Measurements from ENCODE around the gene ZNF644. TPM values are rescaled to one million over a fixed set of nuclear protein-coding genes. Genes with fewer than 3 reads are reported as not detected.

ZNF644 gene
- total RNA-seq, 5 donors from 2014 or later (not counting 1 experiment from before 2014, with no cell fraction given): 55.0 to 139 (median 62.7) TPM

GRCh38 chr1:90989302-90989701 is 32.5 kb downstream of the ZNF644 start:
- no peak overlapping the region for H3K27ac Mint-ChIP-seq
- CTCF ChIA-PET: no interaction called here
- peaks cover 65% of the 10 kb centered on the region for H3K36me3 Mint-ChIP-seq

GRCh38 chr1:90987841-90988240 is 34.0 kb downstream of the ZNF644 start:
- Mint-ChIP-seq H3K27ac (no peak overlapping the region), H3K9me3 (peaks cover 10 to 31% (median 13%) of the 10 kb centered on the region in 3 donors), H3K4me1 (peaks cover 70 to 85% (median 76%) of the 10 kb centered on the region in 3 donors), H3K36me3 (peaks cover 64% of the 10 kb centered on the region), H3K27me3 (no peaks in the 10 kb centered on the region), H3K4me3 (no peak overlapping the region)
- H3K9me3 ChIP-seq: peaks cover 5% of the 10 kb centered on the region
- ChIA-PET CTCF (no interaction called here), POLR2A (no interaction called here)
- ATAC-seq (replicated peaks in 1 of 4) (no peak), DNase-seq (no peak)
- no peak overlapping the region for H3K4me3 ChIP-seq (ENCODE audit: control insufficient read depth in 1 of 2, extremely low read depth in 1 of 2, low read length in 1 of 2)
- no peaks in the 10 kb centered on the region for H3K27me3 ChIP-seq (replicated peaks in 1 of 2; ENCODE audit: control insufficient read depth in 2 of 2, extremely low read depth in 1 of 2, insufficient read depth in 2 of 2, low read length in 1 of 2)
- H3K27ac ChIP-seq (ENCODE audit: low read length): no peak overlapping the region
- whole genome bisulfite sequencing (ENCODE audit: insufficient coverage): no CpG with 5 or more reads among the region's 2 CpGs
- H3K4me1 ChIP-seq (ENCODE audit: control insufficient read depth in 1 of 2, extremely low read depth in 1 of 2, insufficient read depth in 2 of 2, low read length in 2 of 2): peaks cover 3 to 4% of the 10 kb centered on the region in 2 experiments
- no peaks in the 10 kb centered on the region for H3K36me3 ChIP-seq (ENCODE audit: control insufficient read depth in 2 of 2, extremely low read depth in 1 of 2, insufficient read depth in 1 of 2, low read length in 1 of 2)

More at GRCh38 chr1:90989302-90989701, 32.5 kb downstream of the ZNF644 start:
- 100% methylated on average over 2 of the region's 4 CpGs for WGBS (ENCODE audit: insufficient coverage)
- Histone ChIP-seq H3K36me3 (ENCODE audit: control insufficient read depth in 2 of 2, extremely low read depth in 1 of 2, insufficient read depth in 1 of 2, low read length in 1 of 2) (no peaks in the 10 kb centered on the region), H3K27me3 (replicated peaks in 1 of 2; ENCODE audit: control insufficient read depth in 2 of 2, extremely low read depth in 1 of 2, insufficient read depth in 2 of 2, low read length in 1 of 2) (no peaks in the 10 kb centered on the region), H3K9me3 (peaks cover 5% of the 10 kb centered on the region), H3K4me3 (ENCODE audit: control insufficient read depth in 1 of 2, extremely low read depth in 1 of 2, low read length in 1 of 2) (no peak overlapping the region), H3K27ac (ENCODE audit: low read length) (no peak overlapping the region), H3K4me1 (ENCODE audit: control insufficient read depth in 1 of 2, extremely low read depth in 1 of 2, insufficient read depth in 2 of 2, low read length in 2 of 2) (peaks cover 3 to 4% of the 10 kb centered on the region in 2 experiments)
- POLR2A ChIA-PET: no interaction called here
- Mint-ChIP-seq H3K9me3 (peaks cover 10 to 31% (median 13%) of the 10 kb centered on the region in 3 donors), H3K27me3 (no peaks in the 10 kb centered on the region), H3K4me1 (peaks cover 72 to 84% (median 79%) of the 10 kb centered on the region in 3 donors), H3K4me3 (no peak overlapping the region)
- DNase-seq (no peak), ATAC-seq (replicated peaks in 1 of 4) (no peak)

DNA sequence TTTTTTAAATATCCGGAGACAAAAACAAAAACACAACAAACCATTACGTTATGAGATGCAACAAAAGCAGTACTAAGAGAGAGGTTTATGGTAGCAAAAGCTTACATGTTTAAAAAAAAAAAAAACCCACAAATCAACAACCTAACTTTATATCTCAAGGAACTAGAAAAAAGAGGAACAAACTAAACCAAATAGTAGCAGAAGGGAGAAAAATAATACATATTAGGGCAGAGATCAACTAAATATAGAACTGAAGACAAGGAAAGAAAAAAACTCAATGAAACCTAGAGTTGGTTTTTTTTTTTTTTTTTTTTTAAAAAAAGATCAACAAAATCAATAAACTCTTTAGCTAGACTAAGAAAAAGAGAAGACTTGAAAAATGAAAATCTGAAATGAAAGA is 34.9 kb downstream of the ZNF644 start:
- Histone ChIP-seq H3K27me3 (replicated peaks in 1 of 2; ENCODE audit: control insufficient read depth in 2 of 2, extremely low read depth in 1 of 2, insufficient read depth in 2 of 2, low read length in 1 of 2) (no peaks in the 10 kb centered on the region), H3K4me1 (ENCODE audit: control insufficient read depth in 1 of 2, extremely low read depth in 1 of 2, insufficient read depth in 2 of 2, low read length in 2 of 2) (peaks cover 0 to 4% of the 10 kb centered on the region in 2 experiments), H3K27ac (ENCODE audit: low read length) (no peak overlapping the region), H3K4me3 (ENCODE audit: control insufficient read depth in 1 of 2, extremely low read depth in 1 of 2, low read length in 1 of 2) (no peak overlapping the region), H3K9me3 (peaks cover 5% of the 10 kb centered on the region), H3K36me3 (ENCODE audit: control insufficient read depth in 2 of 2, extremely low read depth in 1 of 2, insufficient read depth in 1 of 2, low read length in 1 of 2) (no peaks in the 10 kb centered on the region)
- no peaks in the 10 kb centered on the region for H3K27me3 Mint-ChIP-seq
- WGBS (ENCODE audit: insufficient coverage): no CpG with 5 or more reads among the region's 2 CpGs
- no peak for DNase-seq
- peak overlapping the region in 1 of 3 donors; percentile 2 for H3K4me3 Mint-ChIP-seq
- H3K27ac Mint-ChIP-seq: no peak overlapping the region
- H3K36me3 Mint-ChIP-seq: peaks cover 62% of the 10 kb centered on the region
- ChIA-PET POLR2A (interaction anchor here in 1 of 2 donors (0.6 kb wide), 1 partner anchor 214 kb away, joined by 4 read pairs; no protein-coding TSS in a partner anchor), CTCF (interaction anchor here (0.6 to 0.7 kb wide), 6 partner anchors 10 to 803 kb away, joined by 3 to 10 read pairs (median 4); no protein-coding TSS in a partner anchor)
- peaks cover 68 to 83% (median 80%) of the 10 kb centered on the region in 3 donors for H3K4me1 Mint-ChIP-seq
- H3K9me3 Mint-ChIP-seq: peaks cover 10 to 31% (median 13%) of the 10 kb centered on the region in 3 donors
- ATAC-seq (replicated peaks in 1 of 4): no peak

DNA sequence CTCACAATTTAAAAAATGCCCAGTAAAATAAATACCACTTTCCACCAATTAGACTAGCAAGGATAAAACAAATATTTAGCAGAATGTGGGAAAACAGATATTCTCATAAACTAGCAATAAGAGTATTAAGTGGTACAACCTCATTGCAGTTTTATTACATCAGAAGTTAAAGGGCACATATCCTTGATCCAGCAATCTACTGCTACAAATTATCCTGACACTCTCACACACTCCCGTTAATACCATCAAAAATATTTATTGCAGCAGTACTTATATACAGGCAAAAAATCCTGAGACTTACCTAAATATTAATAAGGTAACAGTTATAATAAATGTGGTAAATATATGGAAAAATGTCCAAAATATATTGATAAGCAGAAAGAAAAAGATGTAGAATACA is 44.3 kb downstream of the ZNF644 start:
- Mint-ChIP-seq H3K36me3 (peaks cover 47% of the 10 kb centered on the region), H3K27me3 (no peaks in the 10 kb centered on the region), H3K27ac (no peak overlapping the region), H3K4me1 (peaks cover 41 to 60% (median 51%) of the 10 kb centered on the region in 3 donors), H3K4me3 (no peak overlapping the region), H3K9me3 (no peaks in the 10 kb centered on the region)
- Histone ChIP-seq H3K27ac (ENCODE audit: low read length) (no peak overlapping the region), H3K4me1 (ENCODE audit: control insufficient read depth in 1 of 2, extremely low read depth in 1 of 2, insufficient read depth in 2 of 2, low read length in 2 of 2) (no peaks in the 10 kb centered on the region), H3K27me3 (replicated peaks in 1 of 2; ENCODE audit: control insufficient read depth in 2 of 2, extremely low read depth in 1 of 2, insufficient read depth in 2 of 2, low read length in 1 of 2) (no peaks in the 10 kb centered on the region), H3K9me3 (no peaks in the 10 kb centered on the region), H3K36me3 (ENCODE audit: control insufficient read depth in 2 of 2, extremely low read depth in 1 of 2, insufficient read depth in 1 of 2, low read length in 1 of 2) (peaks cover 0 to 14% of the 10 kb centered on the region in 2 donors), H3K4me3 (ENCODE audit: control insufficient read depth in 1 of 2, extremely low read depth in 1 of 2, low read length in 1 of 2) (no peak overlapping the region)
- ChIA-PET POLR2A (interaction anchor here in 1 of 2 donors (0.7 kb wide), 1 partner anchor 31 kb away, joined by 4 read pairs; no protein-coding TSS in a partner anchor), CTCF (interaction anchor here in 1 of 2 donors (0.6 kb wide), 1 partner anchor 148 kb away, joined by 4 read pairs; no protein-coding TSS in a partner anchor)
- no CpG with 5 or more reads among the region's 1 CpG for WGBS (ENCODE audit: insufficient coverage)
- DNase-seq (no peak), ATAC-seq (replicated peaks in 1 of 4) (no peak)

- Mint-ChIP-seq H3K27ac (peak overlapping the region in 1 of 2 donors; percentile 31), H3K36me3 (peaks cover 38% of the 10 kb centered on the region), H3K9me3 (no peaks in the 10 kb centered on the region), H3K4me1 (peaks cover 47 to 61% (median 47%) of the 10 kb centered on the region in 3 donors), H3K27me3 (no peaks in the 10 kb centered on the region), H3K4me3 (no peak overlapping the region)
- DNase-seq: no peak
- Histone ChIP-seq H3K4me1 (ENCODE audit: control insufficient read depth in 1 of 2, extremely low read depth in 1 of 2, insufficient read depth in 2 of 2, low read length in 2 of 2) (no peaks in the 10 kb centered on the region), H3K36me3 (ENCODE audit: control insufficient read depth in 2 of 2, extremely low read depth in 1 of 2, insufficient read depth in 1 of 2, low read length in 1 of 2) (peaks cover 0 to 21% of the 10 kb centered on the region in 2 donors), H3K9me3 (no peaks in the 10 kb centered on the region), H3K4me3 (ENCODE audit: control insufficient read depth in 1 of 2, extremely low read depth in 1 of 2, low read length in 1 of 2) (no peak overlapping the region), H3K27ac (ENCODE audit: low read length) (no peak overlapping the region), H3K27me3 (replicated peaks in 1 of 2; ENCODE audit: control insufficient read depth in 2 of 2, extremely low read depth in 1 of 2, insufficient read depth in 2 of 2, low read length in 1 of 2) (no peaks in the 10 kb centered on the region)
- ATAC-seq (replicated peaks in 1 of 4): no peak
- WGBS (ENCODE audit: insufficient coverage): 97% methylated on average over 3 of the region's 5 CpGs
- POLR2A ChIA-PET: interaction anchor here in 1 of 2 donors (1.4 kb wide), 1 partner anchor 36 kb away, joined by 6 read pairs; no protein-coding TSS in a partner anchor
- CTCF ChIA-PET: no interaction called here
These were observed 47.7 kb downstream of the ZNF644 start for GRCh38 chr1:90973897-90974798.

DNA sequence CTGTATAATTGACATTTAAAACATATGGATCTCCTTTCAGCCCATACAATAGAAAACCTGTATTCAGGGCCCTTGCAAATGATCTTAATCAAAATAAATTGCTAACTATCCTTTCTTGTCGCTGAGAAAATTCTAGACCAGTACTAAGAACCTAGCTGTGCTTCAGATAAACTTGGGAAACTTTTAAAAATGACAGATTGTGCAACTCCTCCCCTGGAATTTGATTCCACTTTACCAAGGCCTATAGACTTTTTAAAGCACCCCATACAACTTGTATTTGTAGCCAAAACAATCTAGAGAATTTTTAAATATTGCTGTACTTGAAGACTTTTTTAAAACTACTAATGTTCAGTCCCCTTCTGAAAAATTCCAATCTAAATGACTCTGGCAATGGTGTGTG is 51.6 kb downstream of the ZNF644 start:
- H3K27ac Mint-ChIP-seq: peak overlapping the region in 1 of 2 donors; percentile 50
- ChIA-PET CTCF (interaction anchor here in 1 of 2 donors (0.6 kb wide), 1 partner anchor 15 kb away, joined by 3 read pairs; no protein-coding TSS in a partner anchor), POLR2A (interaction anchor here in 1 of 2 donors (1.0 kb wide), 1 partner anchor 40 kb away, joined by 9 read pairs; no protein-coding TSS in a partner anchor)
- Histone ChIP-seq H3K36me3 (ENCODE audit: control insufficient read depth in 2 of 2, extremely low read depth in 1 of 2, insufficient read depth in 1 of 2, low read length in 1 of 2) (peaks cover 0 to 15% of the 10 kb centered on the region in 2 donors), H3K27ac (ENCODE audit: low read length) (no peak overlapping the region), H3K4me1 (ENCODE audit: control insufficient read depth in 1 of 2, extremely low read depth in 1 of 2, insufficient read depth in 2 of 2, low read length in 2 of 2) (no peaks in the 10 kb centered on the region), H3K27me3 (replicated peaks in 1 of 2; ENCODE audit: control insufficient read depth in 2 of 2, extremely low read depth in 1 of 2, insufficient read depth in 2 of 2, low read length in 1 of 2) (no peaks in the 10 kb centered on the region), H3K9me3 (no peaks in the 10 kb centered on the region), H3K4me3 (ENCODE audit: control insufficient read depth in 1 of 2, extremely low read depth in 1 of 2, low read length in 1 of 2) (no peak overlapping the region)
- peaks cover 51 to 65% (median 53%) of the 10 kb centered on the region in 3 donors for H3K4me1 Mint-ChIP-seq
- H3K36me3 Mint-ChIP-seq: peaks cover 30% of the 10 kb centered on the region
- ATAC-seq (replicated peaks in 1 of 4): no peak
- no peaks in the 10 kb centered on the region for H3K27me3 Mint-ChIP-seq
- DNase-seq: no peak
- no CpG with 5 or more reads among the region's 1 CpG for WGBS (ENCODE audit: insufficient coverage)
- no peak overlapping the region for H3K4me3 Mint-ChIP-seq
- no peaks in the 10 kb centered on the region for H3K9me3 Mint-ChIP-seq

Measured in T-cell (primary cell).